Right forelimb (tissue), 1 donor: ENCODE data around the gene E2F3.
"Not testable (repeated sequence)": the region's sequence is repeated elsewhere in the genome, so short reads cannot be mapped to it uniquely, and the experiment has no call there.

Source experiments
- DNase-seq: peaks from one replicate; pipeline ENCODE4 v3.0.0-alpha.2; 2018

E2F3 gene

GRCh38 chr6:20472748-20473147 is 71.1 kb downstream of the E2F3 start:
- no peak for DNase-seq

GRCh38 chr6:20473518-20473917 is 71.8 kb downstream of the E2F3 start:
- no peak for DNase-seq

- no peak for DNase-seq
These were observed 73.3 kb downstream of the E2F3 start for GRCh38 chr6:20474874-20475542.

GRCh38 chr6:20476501-20477043 is 74.9 kb downstream of the E2F3 start:
- DNase-seq: no peak

GRCh38 chr6:20477485-20477884 is 75.8 kb downstream of the E2F3 start:
- no peak for DNase-seq

GRCh38 chr6:20479060-20479459 is 77.4 kb downstream of the E2F3 start:
- no peak for DNase-seq

- no peak for DNase-seq
These were observed 77.8 kb downstream of the E2F3 start for GRCh38 chr6:20479526-20479925.

GRCh38 chr6:20481281-20481680 is 79.6 kb downstream of the E2F3 start:
- DNase-seq: no peak

GRCh38 chr6:20483887-20484497 is 82.3 kb downstream of the E2F3 start:
- DNase-seq: no peak

GRCh38 chr6:20486641-20487040 is 85.0 kb downstream of the E2F3 start:
- DNase-seq: no peak

GRCh38 chr6:20487669-20488375 is 86.1 kb downstream of the E2F3 start:
- DNase-seq: no peak

GRCh38 chr6:20490591-20490990 is 88.9 kb downstream of the E2F3 start:
- no peak for DNase-seq

GRCh38 chr6:20492099-20492498 is 90.4 kb downstream of the E2F3 start:
- no peak for DNase-seq

- no peak for DNase-seq
These were observed 95.7 kb downstream of the E2F3 start for GRCh38 chr6:20497216-20498040.

GRCh38 chr6:20498041-20498385 is 96.3 kb downstream of the E2F3 start:
- DNase-seq: no peak

GRCh38 chr6:20509212-20509611 is 107.5 kb downstream of the E2F3 start:
- no peak for DNase-seq

- DNase-seq: no peak
These were observed 110.2 kb downstream of the E2F3 start for GRCh38 chr6:20511852-20512251.

GRCh38 chr6:20525208-20525607 is 123.5 kb downstream of the E2F3 start:
- DNase-seq: not testable (repeated sequence)

GRCh38 chr6:20529086-20529448 is 127.4 kb downstream of the E2F3 start:
- not testable (repeated sequence) for DNase-seq

GRCh38 chr6:20532881-20533280 is 131.2 kb downstream of the E2F3 start:
- DNase-seq: no peak

- no peak for DNase-seq
These were observed 132.1 kb downstream of the E2F3 start for GRCh38 chr6:20533746-20534294.

- DNase-seq: peak; percentile 93
These were observed 132.9 kb downstream of the E2F3 start, which contains the start of gene CDKAL1 for GRCh38 chr6:20534295-20535262. Gene CDKAL1 (plus strand): TSS chr6:20534457. CDS start chr6:20546351, 11,894 bp downstream.
